GM10847 (cell line): ENCODE measurements around the gene KIAA1549.

Experiments used
- POLR2A ChIP-seq: IDR thresholded peaks from 2 replicates; pipeline ENCODE4 v1.6.1; 2011; ENCODE audit not compliant: insufficient read length; ENCODE audit errors: extremely low read depth

KIAA1549 gene

DNA sequence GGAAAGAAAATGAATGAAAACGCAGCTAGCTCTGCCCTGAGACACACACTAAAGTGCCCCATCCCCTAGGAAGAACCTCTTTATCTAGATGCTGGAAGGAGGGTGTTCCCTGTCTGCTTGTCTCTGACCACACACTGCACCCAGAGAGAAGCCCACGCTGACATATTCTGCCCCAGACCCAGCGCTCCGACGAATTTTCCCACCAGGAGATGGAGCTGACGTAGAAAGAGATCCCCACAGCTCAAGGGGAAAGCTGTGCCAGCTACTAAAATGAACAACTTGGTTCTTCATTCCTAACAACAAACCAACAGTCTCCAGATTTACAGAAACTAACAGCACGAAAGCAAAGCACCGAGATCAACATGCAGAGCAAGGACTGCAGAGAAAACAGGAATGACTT is 73.3 kb downstream of the KIAA1549 start:
- no peak for TF ChIP-seq POLR2A

DNA sequence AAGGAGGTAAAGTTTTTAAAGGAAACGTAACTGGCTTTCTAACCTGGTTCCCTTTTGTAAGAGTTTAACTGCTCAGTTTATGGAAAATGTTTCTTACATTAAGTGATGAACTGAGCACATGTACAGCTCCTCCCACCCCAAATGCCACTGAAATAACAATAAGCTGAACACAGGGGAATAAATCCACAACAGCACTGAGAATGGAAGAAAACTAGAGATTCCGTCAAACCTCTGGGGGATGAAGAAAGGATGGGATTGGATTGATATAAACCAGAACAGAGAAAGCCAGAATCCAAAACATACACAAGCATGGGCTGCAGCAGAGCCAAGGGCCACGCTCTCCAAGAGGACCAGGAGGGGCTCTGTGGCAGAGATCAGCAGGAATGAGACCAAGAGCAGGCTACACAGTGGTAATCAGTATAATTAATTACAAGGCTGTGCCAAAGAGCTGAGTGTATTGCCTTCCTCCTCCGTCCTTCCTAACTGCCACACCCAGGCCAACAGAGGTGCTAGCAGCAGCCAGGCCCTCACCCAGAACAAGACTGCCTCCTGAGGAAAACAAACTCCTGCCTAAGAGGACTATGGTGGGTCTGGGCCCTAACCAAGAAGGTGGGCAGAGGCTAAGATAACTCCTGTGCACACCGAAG is 73.9 kb downstream of the KIAA1549 start:
- no peak for TF ChIP-seq POLR2A

- TF ChIP-seq POLR2A, result no peak
Observed at GRCh38 chr7:138903859-138904435, 77.2 kb downstream of the KIAA1549 start.

DNA sequence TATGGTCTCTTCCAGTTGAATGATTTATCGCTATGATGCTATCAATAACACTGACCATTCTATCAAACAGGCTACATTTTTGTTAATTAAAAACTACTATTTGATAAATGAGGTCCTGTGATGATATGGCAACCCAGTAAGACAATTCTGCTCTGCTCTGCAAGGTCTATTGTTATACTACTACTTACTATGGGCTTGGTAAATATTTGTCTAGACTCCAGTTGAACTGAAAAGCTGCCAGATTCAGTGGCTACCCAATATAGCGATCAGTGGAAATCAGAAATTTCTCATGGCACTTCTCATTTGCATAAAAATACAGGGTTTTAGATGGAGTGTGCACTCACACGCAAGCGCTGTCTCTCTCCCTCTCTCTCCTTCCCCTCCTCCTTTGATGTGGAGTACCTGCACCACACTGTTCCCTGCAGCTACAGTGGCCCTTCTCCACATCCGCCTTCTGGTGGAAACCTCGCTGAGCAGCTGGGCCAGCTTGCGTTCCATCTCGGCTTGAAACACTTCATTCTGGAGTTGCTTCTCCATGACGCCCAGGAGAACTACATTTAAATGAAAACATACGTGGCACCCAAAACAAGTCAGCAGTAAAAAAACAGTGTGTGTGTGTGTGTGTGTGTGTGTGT is 77.9 kb downstream of the KIAA1549 start:
- TF ChIP-seq POLR2A, result no peak

GRCh38 chr7:138902161-138902560 is 79.0 kb downstream of the KIAA1549 start:
- TF ChIP-seq POLR2A, result no peak

DNA sequence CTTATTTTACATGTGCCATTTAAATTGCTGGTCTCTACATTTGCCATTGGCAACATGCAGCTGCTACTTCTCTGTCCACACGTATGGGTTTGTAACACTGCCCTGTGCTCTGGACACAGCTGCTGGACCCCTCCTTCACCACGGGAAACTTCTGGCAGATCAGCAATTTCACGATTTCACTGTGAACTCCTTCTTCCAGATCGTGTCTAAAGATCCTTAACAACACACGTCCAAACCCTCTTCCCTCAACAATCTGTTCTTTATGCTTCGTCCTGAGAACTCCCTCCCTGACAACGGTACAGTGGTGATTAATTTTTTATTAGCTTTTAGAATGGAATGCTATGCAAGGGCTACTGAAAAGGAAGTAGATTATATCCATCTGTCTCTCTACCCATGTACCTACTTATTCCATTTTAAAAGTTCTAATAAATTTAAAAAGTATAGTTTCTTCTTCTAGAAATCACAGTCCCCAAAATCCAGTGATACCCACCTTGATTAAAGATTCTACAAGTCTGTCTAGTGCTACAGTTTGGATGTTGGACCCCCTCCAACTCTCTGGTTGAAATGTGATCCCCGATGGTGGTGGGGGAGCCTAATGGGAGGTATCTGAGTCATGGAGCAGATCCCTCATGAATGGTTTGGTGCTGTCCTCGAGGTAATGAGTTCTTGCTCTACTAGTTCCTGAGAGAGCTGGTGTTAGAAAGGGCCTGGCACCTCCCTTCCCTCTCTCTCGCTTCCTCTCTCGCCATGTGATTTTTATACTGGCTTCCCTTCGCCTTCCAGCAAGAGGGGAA is 81.0 kb downstream of the KIAA1549 start:
- TF ChIP-seq POLR2A, result no peak

- no peak for TF ChIP-seq POLR2A
Observed at GRCh38 chr7:138898802-138899201, 82.4 kb downstream of the KIAA1549 start.

- no peak for TF ChIP-seq POLR2A
Observed at GRCh38 chr7:138898255-138898654, 82.9 kb downstream of the KIAA1549 start.

DNA sequence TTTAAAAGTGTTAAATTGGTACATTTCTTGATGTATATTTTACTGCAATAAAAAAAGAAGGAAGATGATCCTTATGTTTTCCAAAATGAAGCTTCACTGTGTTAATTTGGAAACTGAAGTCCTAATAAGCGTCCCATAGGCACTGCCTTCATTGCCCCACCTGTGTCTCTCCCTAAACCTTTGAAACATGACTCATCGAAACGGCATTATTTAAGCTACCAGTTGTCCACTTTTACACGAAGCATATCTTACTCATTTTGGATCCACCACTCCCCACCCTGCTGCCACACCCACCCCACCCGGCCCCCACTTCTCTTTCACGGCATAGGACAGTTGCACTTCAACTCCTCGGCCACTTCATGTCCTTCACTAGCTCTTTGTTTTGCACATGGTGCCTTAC is 85.5 kb downstream of the KIAA1549 start:
- no peak for TF ChIP-seq POLR2A

DNA sequence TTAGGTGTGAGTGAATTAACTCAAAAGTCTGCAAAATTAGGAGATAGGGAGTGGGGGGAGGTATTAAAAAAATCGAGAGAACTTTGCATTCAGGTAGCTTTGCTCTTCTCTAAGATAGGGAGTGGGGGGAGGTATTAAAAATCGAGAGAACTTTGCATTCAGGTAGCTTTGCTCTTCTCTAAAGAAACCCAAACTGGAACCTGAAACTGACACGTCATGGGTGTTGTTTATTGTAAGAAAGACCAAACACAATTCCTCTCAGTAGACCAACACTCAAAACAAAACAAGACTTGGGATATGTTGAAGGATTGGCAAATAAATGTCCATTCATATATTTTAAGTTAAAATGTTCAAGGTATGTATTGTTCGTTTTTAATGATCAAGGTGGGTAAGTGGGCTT is 87.9 kb downstream of the KIAA1549 start:
- no peak for TF ChIP-seq POLR2A

- no peak for TF ChIP-seq POLR2A
Observed at GRCh38 chr7:138892812-138893211, 88.4 kb downstream of the KIAA1549 start.

GRCh38 chr7:138892006-138892630 is 89.1 kb downstream of the KIAA1549 start:
- no peak for TF ChIP-seq POLR2A

DNA sequence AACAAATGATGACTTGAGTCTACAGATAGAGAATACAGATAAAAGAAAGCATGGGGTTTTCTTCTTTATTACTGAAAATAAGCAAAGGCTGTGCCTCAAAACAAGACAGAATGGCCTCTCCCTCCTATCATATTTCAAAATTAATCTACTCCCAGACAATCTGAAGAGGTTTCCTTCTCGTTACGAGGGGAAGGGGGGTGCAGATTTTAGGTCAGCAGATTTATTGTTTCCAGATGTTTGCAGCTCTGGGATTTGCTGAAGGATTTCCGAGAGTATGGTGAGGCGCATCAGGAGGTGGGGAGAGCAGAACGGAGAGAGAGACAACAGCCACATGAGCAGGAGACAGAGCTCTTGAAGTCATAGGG is 89.8 kb downstream of the KIAA1549 start:
- no peak for TF ChIP-seq POLR2A

DNA sequence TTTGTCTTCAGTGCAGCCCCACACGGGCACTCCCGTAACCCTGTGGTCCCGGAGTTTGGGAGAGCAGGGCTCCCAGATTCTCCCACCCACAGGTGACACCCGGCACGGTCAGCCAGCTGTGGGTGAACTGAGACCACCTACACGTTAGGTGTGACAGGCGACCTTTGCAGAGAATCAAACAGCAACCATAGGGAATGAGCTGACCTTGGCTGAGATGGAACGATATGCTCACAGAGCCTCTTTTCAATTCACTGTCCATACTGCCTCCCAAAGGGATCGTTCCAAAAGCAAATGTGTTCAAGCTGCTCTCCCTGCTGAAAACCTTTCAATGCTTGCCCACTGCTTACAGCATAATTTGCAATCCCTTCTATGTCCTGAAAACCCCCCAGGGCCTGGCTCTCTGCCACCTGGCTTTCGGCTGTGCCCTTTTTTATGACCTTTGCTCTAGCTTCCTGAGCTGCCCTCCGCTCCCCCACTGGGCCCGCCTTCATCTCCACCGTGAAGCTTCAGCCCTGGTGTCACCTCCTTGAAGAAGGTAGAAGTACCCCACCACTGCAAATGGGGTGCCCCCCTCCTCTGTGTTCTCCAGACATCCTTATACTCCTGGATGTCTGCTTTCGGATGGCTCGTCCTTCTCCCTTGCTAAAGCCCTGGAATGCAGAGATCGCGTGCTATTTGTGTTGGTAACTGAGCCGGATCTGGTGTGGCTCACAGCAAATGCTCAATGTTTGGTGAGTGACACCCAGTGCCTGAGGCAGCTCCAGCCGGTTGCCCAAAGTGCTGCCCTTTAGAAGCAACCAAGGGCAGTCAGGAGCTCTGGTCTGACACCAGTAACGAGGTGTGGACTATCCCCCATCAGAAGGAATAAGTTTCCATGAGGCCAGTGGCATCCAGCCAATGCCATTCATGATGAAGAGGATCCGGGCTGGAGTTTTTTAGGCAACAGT is 90.4 kb downstream of the KIAA1549 start:
- TF ChIP-seq POLR2A, result no peak

- no peak for TF ChIP-seq POLR2A
Observed at GRCh38 chr7:138889582-138890498, 91.3 kb downstream of the KIAA1549 start.
